EH (cell line): ENCODE data around the gene HACD2.
A peak's percentile ranks its signal among the peaks of the same experiment; 100 is the strongest.

Experiments used
- DNase-seq: peaks from one replicate; pipeline ENCODE4 v3.0.0-alpha.2; 2015; ENCODE audit warnings: low read depth

The HACD2 gene

DNA sequence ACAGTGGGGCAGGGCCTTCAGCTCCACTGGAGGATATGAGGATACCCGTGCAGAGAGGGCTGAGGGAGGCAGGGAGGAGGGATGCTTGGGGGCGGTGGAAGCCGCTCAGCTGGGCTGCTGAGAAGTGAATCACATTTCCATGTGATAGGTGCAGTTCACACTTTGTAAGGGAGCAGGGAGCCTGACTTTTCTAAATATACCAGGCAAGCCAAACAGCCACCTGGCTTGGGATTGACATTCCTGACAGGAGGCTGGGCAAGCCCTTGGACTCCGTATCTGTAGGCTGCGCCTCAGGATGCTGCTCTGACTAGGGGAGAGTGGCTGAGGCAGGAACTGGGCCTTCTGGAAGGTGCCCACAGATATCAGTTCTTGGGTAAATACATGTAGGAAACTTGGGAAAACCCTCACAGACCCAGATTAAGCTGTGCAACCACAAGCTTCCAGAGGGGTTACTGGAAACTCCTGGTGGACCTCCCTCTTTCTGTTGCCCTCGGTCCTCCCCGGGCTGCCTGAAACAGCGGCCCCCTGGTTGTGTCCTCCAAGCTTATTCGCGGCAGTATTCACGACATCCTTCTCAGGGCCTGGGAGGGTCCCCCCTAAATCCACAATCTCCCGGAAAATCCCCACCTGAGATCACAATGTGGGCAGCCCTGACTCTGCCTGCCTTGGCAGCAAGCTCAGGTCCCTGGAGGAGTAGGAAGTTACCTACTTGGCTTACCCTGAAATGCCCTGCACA is 103.0 kb downstream of the HACD2 start:
- DNase-seq = no peak

GRCh38 chr3:123481071-123481470 is 103.8 kb downstream of the HACD2 start:
- no peak for DNase-seq

- DNase-seq = no peak
Measured at GRCh38 chr3:123480428-123480827, 104.4 kb downstream of the HACD2 start.

DNA sequence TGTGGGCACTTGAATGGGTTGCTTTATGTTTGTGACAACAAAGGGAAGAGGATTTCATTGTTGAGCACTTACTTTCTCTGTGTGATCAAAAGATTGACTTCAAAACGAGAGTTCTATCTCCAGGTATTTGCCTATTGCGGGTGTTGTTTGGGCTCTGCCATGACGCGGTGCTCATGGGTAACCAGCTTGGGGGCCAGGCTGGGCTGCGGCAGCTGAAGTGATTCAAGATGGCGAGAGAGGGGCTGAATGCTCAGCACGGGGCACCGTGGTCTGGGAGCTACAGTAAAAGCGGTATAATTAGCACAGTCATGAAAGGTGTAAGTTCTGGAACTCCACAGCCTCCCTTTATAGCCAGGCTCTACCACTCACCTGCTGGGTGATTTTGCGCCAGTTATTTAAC is 105.0 kb downstream of the HACD2 start:
- DNase-seq = no peak

DNA sequence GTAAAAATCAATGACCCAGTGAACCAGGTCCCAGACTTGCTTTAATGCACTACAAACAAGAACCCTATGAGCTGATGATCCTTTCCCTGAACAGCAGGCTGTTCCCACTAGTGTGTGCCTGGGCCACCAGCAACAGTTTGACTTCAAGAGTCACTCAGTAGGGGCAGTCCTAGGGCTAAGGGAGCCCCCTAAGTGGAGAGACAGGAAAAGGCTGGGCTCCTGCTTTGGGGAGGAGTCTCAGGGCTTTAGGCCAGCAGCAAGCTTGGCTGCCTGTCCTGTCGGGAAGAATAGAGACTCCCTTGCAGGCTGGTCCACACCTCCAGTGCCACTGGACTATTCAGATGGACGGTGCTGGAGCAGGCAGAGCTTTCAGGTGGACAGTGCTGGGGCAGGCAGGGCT is 106.5 kb downstream of the HACD2 start:
- DNase-seq = no peak

- no peak for DNase-seq
Measured at GRCh38 chr3:123476967-123477750, 107.7 kb downstream of the HACD2 start.

DNA sequence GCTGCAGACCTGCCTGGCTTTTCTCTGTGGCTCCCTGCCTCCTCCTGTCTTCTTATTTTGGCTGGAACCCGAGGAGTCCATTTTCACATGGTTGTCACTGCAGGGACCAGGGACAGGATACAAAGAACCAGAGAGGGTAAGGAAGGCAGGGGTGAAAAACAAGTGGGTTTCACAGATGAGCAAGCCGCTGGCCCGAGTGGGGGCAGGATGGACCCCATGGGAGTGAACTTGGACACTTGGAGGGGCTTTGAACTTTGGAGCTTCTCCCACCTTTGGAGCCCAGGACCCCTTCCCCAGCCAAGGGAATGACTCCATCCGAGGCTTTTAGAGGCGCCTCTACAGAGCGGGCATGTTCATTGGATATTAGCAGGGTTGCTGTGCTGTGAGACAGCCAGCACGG is 109.1 kb downstream of the HACD2 start:
- DNase-seq = no peak

DNA sequence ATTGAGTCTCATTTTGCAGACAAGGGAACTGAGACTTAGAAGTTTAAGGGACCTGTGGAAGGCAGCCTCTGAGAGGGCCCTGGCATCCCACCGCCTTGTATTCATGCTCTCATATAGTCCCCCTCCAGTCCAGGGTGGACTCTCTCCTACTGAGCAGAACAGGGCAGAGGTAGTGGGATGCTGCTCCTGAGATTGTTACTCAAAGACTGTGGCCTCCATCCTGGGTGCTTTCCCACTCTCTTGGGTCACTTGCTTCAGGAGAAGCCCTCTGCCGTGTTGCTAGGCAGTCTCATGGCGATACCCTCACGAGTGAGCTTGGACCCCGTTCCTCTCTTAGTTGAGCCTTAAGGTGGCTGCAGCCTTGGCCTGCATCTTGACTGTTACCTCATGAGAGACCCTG is 113.7 kb downstream of the HACD2 start:
- DNase-seq = no peak

DNA sequence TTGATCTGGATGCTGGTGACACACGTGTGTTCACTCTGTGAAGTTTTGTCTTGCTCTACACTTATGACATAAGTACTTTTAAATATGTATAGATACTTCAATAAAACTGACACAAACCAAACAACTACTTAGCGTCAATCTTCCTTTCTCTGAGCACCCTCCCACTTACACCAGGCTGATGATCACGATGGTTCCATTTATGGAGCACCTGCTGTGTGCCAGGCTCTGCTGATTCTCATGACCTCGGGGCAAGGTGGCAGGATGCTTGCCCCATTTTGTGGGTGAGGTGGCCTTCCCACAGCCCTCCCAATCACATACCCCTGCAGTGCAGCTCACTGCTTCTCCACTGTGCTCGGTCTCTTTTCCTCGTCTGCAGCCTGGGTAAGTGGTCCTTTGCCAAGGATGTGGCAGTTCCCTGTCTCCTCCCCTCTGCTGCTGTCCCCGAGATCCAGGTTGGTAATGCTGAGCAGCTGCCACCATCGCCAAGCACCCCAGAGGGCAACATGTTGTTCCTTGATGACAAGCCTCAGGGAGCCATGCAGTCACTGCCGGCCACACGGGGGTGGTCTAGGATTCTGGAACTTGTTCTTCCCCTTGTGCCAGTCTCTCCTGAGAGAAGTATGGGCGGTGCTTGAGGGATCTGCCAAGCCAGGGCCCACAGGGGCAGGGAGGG is 115.4 kb downstream of the HACD2 start:
- no peak for DNase-seq

- no peak for DNase-seq
Measured at GRCh38 chr3:123467046-123467445, 117.8 kb downstream of the HACD2 start.

- no peak for DNase-seq
Measured at GRCh38 chr3:123464211-123464610, 120.6 kb downstream of the HACD2 start.

- DNase-seq = no peak
Measured at GRCh38 chr3:123459862-123460261, 125.0 kb downstream of the HACD2 start.

DNA sequence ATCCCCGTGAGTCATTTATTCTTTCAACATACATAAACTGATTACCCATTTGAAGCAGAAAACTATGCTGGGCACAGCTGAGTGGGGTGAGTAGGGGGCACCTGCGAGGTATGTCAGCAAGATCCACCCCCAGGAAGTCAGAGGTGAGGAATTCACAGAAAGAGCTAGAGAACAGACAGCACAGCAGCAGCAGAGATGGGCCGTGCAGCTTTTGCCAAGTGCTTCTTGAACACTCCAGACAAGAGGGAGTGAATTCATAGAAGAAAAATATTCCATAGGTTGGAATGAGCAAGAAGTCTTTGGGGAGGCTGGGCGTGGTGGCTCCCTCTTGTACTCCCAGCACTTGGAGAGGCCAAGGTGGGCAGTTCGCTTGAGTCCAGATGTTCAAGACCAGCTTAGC is 126.6 kb downstream of the HACD2 start:
- DNase-seq = no peak

GRCh38 chr3:123457841-123458240 is 127.0 kb downstream of the HACD2 start:
- no peak for DNase-seq

DNA sequence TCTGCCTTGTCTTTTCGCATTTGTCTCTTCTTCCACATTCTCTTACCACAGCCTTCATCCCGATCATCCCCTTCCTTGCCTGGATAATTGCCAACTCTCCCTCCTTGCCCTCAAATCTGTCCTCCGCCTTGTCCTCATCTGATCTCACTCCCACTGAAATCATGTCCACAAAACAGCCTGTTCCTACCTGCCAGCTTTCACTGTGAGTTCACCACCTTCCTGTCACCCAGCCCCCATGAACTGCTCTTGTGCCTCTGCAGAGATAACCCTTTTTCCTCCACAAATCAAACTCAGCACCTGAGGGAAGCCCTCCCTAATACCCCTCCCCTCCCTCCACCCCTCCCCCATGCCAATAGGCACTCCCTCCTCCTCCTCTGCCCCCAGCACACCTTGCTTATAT is 131.2 kb downstream of the HACD2 start:
- DNase-seq = no peak

- DNase-seq = no peak
Measured at GRCh38 chr3:123451186-123451585, 133.7 kb downstream of the HACD2 start.

- peak; percentile 15 for DNase-seq
Measured at GRCh38 chr3:123449997-123450604, 134.8 kb downstream of the HACD2 start.

DNA sequence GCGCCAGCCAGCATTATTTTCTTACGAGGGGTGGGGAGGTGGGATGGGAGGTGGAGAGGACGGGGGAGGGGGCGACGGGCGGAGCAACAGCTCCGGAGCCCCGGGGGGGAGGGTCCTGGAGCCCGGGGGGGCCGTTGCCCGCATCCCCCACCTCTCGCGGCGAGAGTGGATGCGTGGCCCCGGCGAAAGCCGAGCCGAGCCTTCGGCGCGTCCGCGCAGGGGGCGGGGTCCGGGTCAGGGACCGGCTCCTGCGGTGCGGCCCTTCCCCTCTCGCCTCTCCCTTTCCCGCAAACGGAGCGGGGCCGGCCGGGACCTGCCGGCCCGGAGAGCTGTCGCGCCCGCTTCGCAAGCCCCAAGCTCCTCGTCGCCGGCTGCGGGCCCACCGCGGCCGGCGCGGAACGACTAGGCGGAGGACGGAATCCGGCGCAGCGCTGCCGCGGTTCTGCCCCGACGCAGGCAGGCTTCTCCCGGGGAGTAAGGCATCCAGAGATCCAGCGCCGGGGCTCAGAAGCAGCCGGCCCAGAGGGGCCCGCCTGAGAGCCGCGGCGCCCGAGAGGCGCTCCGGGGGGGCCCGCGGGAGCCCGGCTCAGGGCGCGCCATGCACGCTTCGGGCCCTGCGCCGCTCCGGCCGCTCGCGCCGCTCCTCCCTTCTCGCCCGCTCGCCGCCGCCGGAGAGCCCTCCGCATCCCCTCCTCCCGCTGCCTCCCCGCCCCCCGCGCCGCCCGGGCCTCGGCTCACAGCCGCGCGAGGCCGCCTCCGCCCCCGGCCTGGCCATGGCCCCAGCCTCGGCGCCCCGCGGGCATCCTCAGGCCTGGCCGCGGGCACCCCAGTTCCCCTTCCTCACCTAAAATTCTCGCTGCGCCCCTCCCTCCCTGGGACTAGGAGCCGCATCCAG is 135.5 kb downstream of the HACD2 start:
- DNase-seq = peak; percentile 32

GRCh38 chr3:123448536-123449101 is 136.2 kb downstream of the HACD2 start, which contains the start of gene ADCY5:
Gene ADCY5 (minus strand): TSS chr3:123449090. CDS start chr3:123448545, 545 bp downstream.
- no peak for DNase-seq

- peak; percentile 6 for DNase-seq
Measured at GRCh38 chr3:123447749-123448517, 136.9 kb downstream of the HACD2 start.
